ENCODE measurements around the gene DDX60.

The DDX60 gene

DNA sequence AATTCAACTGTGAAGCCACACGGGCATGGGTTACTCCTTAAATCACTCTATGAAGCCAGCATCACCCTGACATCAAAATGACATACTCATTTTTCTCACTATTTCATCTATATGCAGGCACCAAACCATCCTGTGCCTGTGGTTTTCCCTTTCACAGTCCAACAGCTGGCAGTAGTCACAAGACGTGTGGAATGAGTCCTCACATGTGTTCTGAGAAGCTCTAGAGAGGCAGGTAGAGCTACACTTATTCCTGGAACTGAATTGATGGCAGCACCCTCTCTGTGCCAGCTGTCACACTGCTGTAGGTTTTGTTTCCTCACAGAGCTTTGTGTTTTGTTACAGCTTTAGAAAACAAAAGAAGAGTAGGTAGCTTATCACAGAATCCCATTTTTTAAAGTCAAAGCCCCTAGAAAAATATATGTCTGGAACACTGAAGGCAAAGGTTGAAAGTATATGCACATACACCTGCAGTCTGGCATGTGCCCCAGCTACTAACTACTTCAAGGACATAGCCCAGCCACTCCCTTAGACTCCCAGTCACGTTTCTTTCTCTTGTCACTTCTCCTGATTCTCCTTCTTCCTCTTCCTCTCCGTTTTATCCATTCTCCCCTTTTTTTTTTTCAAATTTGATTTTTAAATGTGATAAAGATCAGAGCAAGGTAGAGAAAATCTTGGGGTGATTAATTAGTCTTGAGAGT lies 119.1 kb downstream of the DDX60 start:
- no peak overlapping the region for H3K4ac ChIP-seq (ENCODE audit: low read length)
- 100% methylated on average over 1 of the region's 4 CpGs; no CpG with 5 or more reads in 1 of the 2 donors for WGBS, 2 donors (ENCODE audit: extremely low coverage in 2 of 2, insufficient read length in 2 of 2, insufficient replicate concordance in 1 of 2)
- no peak overlapping the region for H2BK15ac ChIP-seq (ENCODE audit: low read length)
- H3K9me3 ChIP-seq (replicated peaks in 1 of 2; ENCODE audit: control insufficient read depth in 2 of 2, insufficient read depth in 1 of 2, low read depth in 1 of 2, low read length in 2 of 2), result peaks cover 5 to 15% of the 10 kb centered on the region in 2 donors
- H3K9ac ChIP-seq (ENCODE audit: low read depth, low read length, poor library complexity), result no peak overlapping the region
- H3K4me2 ChIP-seq (ENCODE audit: insufficient read depth, low read length, poor library complexity, severe bottlenecking), result no peak overlapping the region
- no peak overlapping the region for H2AFZ ChIP-seq (ENCODE audit: low read length)
- H3K79me1 ChIP-seq (ENCODE audit: low read depth, low read length), result no peaks in the 10 kb centered on the region
- no peak overlapping the region for H2BK120ac ChIP-seq (ENCODE audit: low read depth, low read length)
- H3K36me3 ChIP-seq (replicated peaks in 1 of 2; ENCODE audit: control insufficient read depth in 2 of 2, insufficient read depth in 2 of 2, low read length in 2 of 2), result no peaks in the 10 kb centered on the region
- no peak overlapping the region for H4K91ac ChIP-seq (ENCODE audit: low read depth, low read length, poor library complexity)
- H3K18ac ChIP-seq (ENCODE audit: low read length), result no peak overlapping the region
- no peaks in the 10 kb centered on the region for H3K4me1 ChIP-seq (ENCODE audit: control insufficient read depth in 2 of 2, insufficient read depth in 1 of 2, low read depth in 1 of 2, low read length in 2 of 2)
- H2BK12ac ChIP-seq (ENCODE audit: low read length), result no peak overlapping the region
- no peak overlapping the region for H2AK5ac ChIP-seq (ENCODE audit: low read depth, low read length)
- H4K8ac ChIP-seq (ENCODE audit: low read depth, low read length), result no peak overlapping the region
- no peak overlapping the region for H3K14ac ChIP-seq (ENCODE audit: low read length)
- DNase-seq (ENCODE audit: low spot score), result no peak
- no peaks in the 10 kb centered on the region for H3K27me3 ChIP-seq (ENCODE audit: control insufficient read depth in 3 of 3, insufficient read depth in 3 of 3, low read depth in 1 of 3, low read length in 3 of 3)
- no peak overlapping the region for H3K4me3 ChIP-seq (ENCODE audit: low read length in 2 of 2)
- no peak overlapping the region for H3K27ac ChIP-seq (replicated peaks; ENCODE audit: low read length)
- no peak overlapping the region for H2BK5ac ChIP-seq (ENCODE audit: low read length)
- H3K23ac ChIP-seq (ENCODE audit: low read depth, low read length, poor library complexity), result no peak overlapping the region

DNA sequence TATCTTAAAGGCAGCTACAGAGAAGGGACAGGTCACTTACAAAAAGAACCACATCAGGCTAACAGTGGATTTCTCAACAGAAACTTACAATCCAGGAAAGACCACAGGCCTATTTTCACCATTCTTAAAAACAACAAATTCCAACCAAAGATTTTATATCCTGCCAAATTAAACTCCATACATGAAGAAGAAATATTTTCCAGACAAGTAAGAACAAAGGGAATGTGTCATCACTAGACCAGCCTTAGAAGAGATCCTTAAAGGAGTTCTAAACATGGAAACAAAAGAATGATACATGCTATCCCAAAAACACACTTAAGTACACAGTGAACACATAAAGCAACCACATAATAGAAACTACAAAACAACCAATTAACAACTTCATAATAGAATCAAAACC lies 120.6 kb downstream of the DDX60 start:
- H3K9ac ChIP-seq (ENCODE audit: low read depth, low read length, poor library complexity), result no peak overlapping the region
- no peaks in the 10 kb centered on the region for H3K79me1 ChIP-seq (ENCODE audit: low read depth, low read length)
- no peak overlapping the region for H3K4ac ChIP-seq (ENCODE audit: low read length)
- no peak overlapping the region for H2BK5ac ChIP-seq (ENCODE audit: low read length)
- no peak overlapping the region for H2BK120ac ChIP-seq (ENCODE audit: low read depth, low read length)
- peaks cover 0 to 3% of the 10 kb centered on the region in 2 donors for H3K9me3 ChIP-seq (replicated peaks in 1 of 2; ENCODE audit: control insufficient read depth in 2 of 2, insufficient read depth in 1 of 2, low read depth in 1 of 2, low read length in 2 of 2)
- no peaks in the 10 kb centered on the region for H3K36me3 ChIP-seq (replicated peaks in 1 of 2; ENCODE audit: control insufficient read depth in 2 of 2, insufficient read depth in 2 of 2, low read length in 2 of 2)
- H3K4me2 ChIP-seq (ENCODE audit: insufficient read depth, low read length, poor library complexity, severe bottlenecking), result no peak overlapping the region
- H2BK15ac ChIP-seq (ENCODE audit: low read length), result no peak overlapping the region
- H3K23ac ChIP-seq (ENCODE audit: low read depth, low read length, poor library complexity), result no peak overlapping the region
- H3K27me3 ChIP-seq (ENCODE audit: control insufficient read depth in 3 of 3, insufficient read depth in 3 of 3, low read depth in 1 of 3, low read length in 3 of 3), result no peaks in the 10 kb centered on the region
- H4K8ac ChIP-seq (ENCODE audit: low read depth, low read length), result no peak overlapping the region
- no peak overlapping the region for H3K27ac ChIP-seq (replicated peaks; ENCODE audit: low read length)
- no peak overlapping the region for H3K14ac ChIP-seq (ENCODE audit: low read length)
- H2BK12ac ChIP-seq (ENCODE audit: low read length), result no peak overlapping the region
- H3K4me3 ChIP-seq (ENCODE audit: low read length in 2 of 2), result no peak overlapping the region
- H3K4me1 ChIP-seq (ENCODE audit: control insufficient read depth in 2 of 2, insufficient read depth in 1 of 2, low read depth in 1 of 2, low read length in 2 of 2), result no peaks in the 10 kb centered on the region
- no peak overlapping the region for H3K18ac ChIP-seq (ENCODE audit: low read length)
- DNase-seq (ENCODE audit: low spot score), result no peak
- no peak overlapping the region for H2AFZ ChIP-seq (ENCODE audit: low read length)
- H4K91ac ChIP-seq (ENCODE audit: low read depth, low read length, poor library complexity), result no peak overlapping the region
- no peak overlapping the region for H2AK5ac ChIP-seq (ENCODE audit: low read depth, low read length)

DNA sequence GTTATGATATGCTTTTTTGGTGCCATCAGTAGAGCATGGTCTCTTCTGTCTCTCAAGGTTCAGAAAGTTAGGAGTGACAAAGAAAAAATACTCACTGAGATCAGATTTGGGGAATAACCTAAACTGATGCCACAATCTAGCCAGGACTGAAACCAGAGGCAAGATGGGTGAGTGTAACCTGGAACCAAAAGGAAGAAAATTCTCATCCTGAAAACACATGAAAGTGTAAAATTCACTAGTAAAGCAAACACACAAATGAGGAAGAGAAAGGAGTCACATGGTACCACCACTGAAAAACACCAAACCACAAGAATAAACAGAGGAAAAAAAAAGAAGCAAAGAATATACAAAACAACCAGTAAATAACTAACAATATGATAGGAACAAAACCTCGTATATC lies 129.8 kb downstream of the DDX60 start:
- Histone ChIP-seq H3K23ac (ENCODE audit: low read depth, low read length, poor library complexity) (no peak overlapping the region), H2BK5ac (ENCODE audit: low read length) (no peak overlapping the region), H3K4me1 (ENCODE audit: control insufficient read depth in 2 of 2, insufficient read depth in 1 of 2, low read depth in 1 of 2, low read length in 2 of 2) (no peaks in the 10 kb centered on the region), H3K14ac (ENCODE audit: low read length) (no peak overlapping the region), H3K27me3 (ENCODE audit: control insufficient read depth in 3 of 3, insufficient read depth in 3 of 3, low read depth in 1 of 3, low read length in 3 of 3) (no peaks in the 10 kb centered on the region), H4K91ac (ENCODE audit: low read depth, low read length, poor library complexity) (no peak overlapping the region), H2AK5ac (ENCODE audit: low read depth, low read length) (no peak overlapping the region), H3K9me3 (replicated peaks in 1 of 2; ENCODE audit: control insufficient read depth in 2 of 2, insufficient read depth in 1 of 2, low read depth in 1 of 2, low read length in 2 of 2) (no peaks in the 10 kb centered on the region), H3K4me2 (ENCODE audit: insufficient read depth, low read length, poor library complexity, severe bottlenecking) (no peak overlapping the region), H3K4me3 (ENCODE audit: low read length in 2 of 2) (no peak overlapping the region), H3K36me3 (replicated peaks in 1 of 2; ENCODE audit: control insufficient read depth in 2 of 2, insufficient read depth in 2 of 2, low read length in 2 of 2) (no peaks in the 10 kb centered on the region), H3K79me1 (ENCODE audit: low read depth, low read length) (no peaks in the 10 kb centered on the region), H2BK12ac (ENCODE audit: low read length) (no peak overlapping the region), H4K8ac (ENCODE audit: low read depth, low read length) (no peak overlapping the region), H3K9ac (ENCODE audit: low read depth, low read length, poor library complexity) (no peak overlapping the region), H3K18ac (ENCODE audit: low read length) (no peak overlapping the region), H2AFZ (ENCODE audit: low read length) (no peak overlapping the region), H2BK120ac (ENCODE audit: low read depth, low read length) (no peak overlapping the region), H3K4ac (ENCODE audit: low read length) (no peak overlapping the region), H3K27ac (replicated peaks; ENCODE audit: low read length) (no peak overlapping the region), H2BK15ac (ENCODE audit: low read length) (no peak overlapping the region)
- WGBS, 2 donors (ENCODE audit: extremely low coverage in 2 of 2, insufficient read length in 2 of 2, insufficient replicate concordance in 1 of 2), result no CpG with 5 or more reads among the region's 1 CpG
- DNase-seq (ENCODE audit: low spot score), result no peak

DNA sequence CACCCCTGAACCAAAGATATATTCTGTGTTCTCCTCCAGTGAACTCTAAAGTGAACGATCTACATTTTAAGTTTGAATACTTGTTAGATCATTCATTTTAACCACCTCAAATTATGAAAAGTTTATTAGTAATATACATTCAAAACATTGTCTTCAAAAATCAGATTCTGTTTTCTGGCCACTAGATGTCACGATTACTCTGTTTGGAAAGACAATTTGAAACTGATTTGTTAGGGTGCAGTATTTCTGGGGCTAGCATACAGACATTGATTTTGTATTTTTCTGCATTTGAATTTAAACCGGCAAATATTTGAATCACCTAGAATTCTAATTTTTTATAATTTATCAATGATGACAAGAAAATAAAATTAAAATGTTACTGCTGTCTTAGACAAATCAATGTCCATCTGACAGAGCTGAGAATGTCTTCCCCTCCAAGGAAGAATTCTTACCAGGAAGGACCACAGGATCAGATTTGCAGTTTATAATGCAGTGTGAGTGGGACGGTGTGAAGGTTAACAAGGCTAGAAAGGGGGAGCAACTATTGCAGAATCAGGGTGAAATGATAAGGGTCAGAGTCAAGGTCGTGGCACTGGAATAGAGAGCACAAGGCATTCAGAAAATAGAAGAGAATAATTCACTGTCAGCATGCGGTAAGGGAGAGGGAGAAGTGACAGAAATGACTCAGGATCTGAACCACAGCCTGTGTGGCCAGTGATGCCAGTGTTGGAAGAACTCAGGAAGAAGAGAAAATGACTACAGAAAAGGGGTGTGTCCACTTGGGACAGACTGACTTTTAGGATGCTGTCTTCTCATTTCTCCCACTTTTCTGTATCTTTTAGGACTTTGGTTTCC lies 134.6 kb downstream of the DDX60 start:
- H2BK12ac ChIP-seq (ENCODE audit: low read length), result no peak overlapping the region
- no peak overlapping the region for H3K23ac ChIP-seq (ENCODE audit: low read depth, low read length, poor library complexity)
- no peak overlapping the region for H4K91ac ChIP-seq (ENCODE audit: low read depth, low read length, poor library complexity)
- no peak overlapping the region for H2BK120ac ChIP-seq (ENCODE audit: low read depth, low read length)
- no peak overlapping the region for H3K9ac ChIP-seq (ENCODE audit: low read depth, low read length, poor library complexity)
- H3K27ac ChIP-seq (replicated peaks; ENCODE audit: low read length), result no peak overlapping the region
- no peaks in the 10 kb centered on the region for H3K36me3 ChIP-seq (replicated peaks in 1 of 2; ENCODE audit: control insufficient read depth in 2 of 2, insufficient read depth in 2 of 2, low read length in 2 of 2)
- H3K4me2 ChIP-seq (ENCODE audit: insufficient read depth, low read length, poor library complexity, severe bottlenecking), result no peak overlapping the region
- no peak overlapping the region for H2AK5ac ChIP-seq (ENCODE audit: low read depth, low read length)
- H2BK5ac ChIP-seq (ENCODE audit: low read length), result no peak overlapping the region
- H3K4ac ChIP-seq (ENCODE audit: low read length), result no peak overlapping the region
- no peak overlapping the region for H2BK15ac ChIP-seq (ENCODE audit: low read length)
- H3K79me1 ChIP-seq (ENCODE audit: low read depth, low read length), result no peaks in the 10 kb centered on the region
- H3K9me3 ChIP-seq (replicated peaks in 1 of 2; ENCODE audit: control insufficient read depth in 2 of 2, insufficient read depth in 1 of 2, low read depth in 1 of 2, low read length in 2 of 2), result no peaks in the 10 kb centered on the region
- peak; percentile 17 for DNase-seq (ENCODE audit: low spot score)
- H3K14ac ChIP-seq (ENCODE audit: low read length), result no peak overlapping the region
- no peak overlapping the region for H4K8ac ChIP-seq (ENCODE audit: low read depth, low read length)
- no peak overlapping the region for H2AFZ ChIP-seq (ENCODE audit: low read length)
- H3K18ac ChIP-seq (ENCODE audit: low read length), result no peak overlapping the region
- no peaks in the 10 kb centered on the region for H3K4me1 ChIP-seq (ENCODE audit: control insufficient read depth in 2 of 2, insufficient read depth in 1 of 2, low read depth in 1 of 2, low read length in 2 of 2)
- H3K27me3 ChIP-seq (ENCODE audit: control insufficient read depth in 3 of 3, insufficient read depth in 3 of 3, low read depth in 1 of 3, low read length in 3 of 3), result no peaks in the 10 kb centered on the region
- no CpG with 5 or more reads among the region's 6 CpGs for WGBS, 2 donors (ENCODE audit: extremely low coverage in 2 of 2, insufficient read length in 2 of 2, insufficient replicate concordance in 1 of 2)
- no peak overlapping the region for H3K4me3 ChIP-seq (ENCODE audit: low read length in 2 of 2)

Measured in neuronal stem cell (in vitro differentiated cells).